Suppressor macrophage treated with lipopolysaccharide for 1 hour (primary cell): ENCODE data around the gene IL31.
"Not testable (repeated sequence)": the region's sequence is repeated elsewhere in the genome, so short reads cannot be mapped to it uniquely, and the experiment has no call there.

Experiments
- DNase-seq, 3 donors: peaks; one replicate each; pipeline ENCODE4 v3.0.0-alpha.2; 2020 to 2022

IL31 gene

GRCh38 chr12:122190842-122191668 lies 17.0 kb upstream of the IL31 start:
- peak; percentile 59 to 72 (median 69) for DNase-seq

GRCh38 chr12:122189626-122190475 lies 15.8 kb upstream of the IL31 start:
- no peak for DNase-seq

GRCh38 chr12:122187466-122187865 lies 13.4 kb upstream of the IL31 start:
- DNase-seq: no peak

- peak in 1 of 3 donors; percentile 21 for DNase-seq
Observed at GRCh38 chr12:122185494-122186082, 11.6 kb upstream of the IL31 start.

- DNase-seq: no peak
Observed at GRCh38 chr12:122185079-122185478, 11.1 kb upstream of the IL31 start.

- peak in 1 of 3 donors; percentile 13 for DNase-seq
Observed at GRCh38 chr12:122184517-122184916, 10.5 kb upstream of the IL31 start.

GRCh38 chr12:122183588-122183940 lies 9.5 kb upstream of the IL31 start:
- no peak for DNase-seq

GRCh38 chr12:122182887-122183587 lies 9.0 kb upstream of the IL31 start, which contains the start of gene LRRC43:
TSS of gene LRRC43 (plus strand) at chr12:122183123. CDS start at chr12:122183145, 22 bp downstream.
- peak; percentile 38 to 68 (median 58) for DNase-seq

- not testable (repeated sequence) for DNase-seq
Observed at GRCh38 chr12:122176473-122176872, 2.5 kb upstream of the IL31 start.

- no peak for DNase-seq
Observed at GRCh38 chr12:122172262-122172939, 1.6 kb downstream of the IL31 start.

- DNase-seq: no peak
Observed at GRCh38 chr12:122171399-122171798, 2.6 kb downstream of the IL31 start.

GRCh38 chr12:122168492-122168891 lies 5.5 kb downstream of the IL31 start:
- no peak for DNase-seq

- no peak for DNase-seq
Observed at GRCh38 chr12:122167356-122167925, 6.6 kb downstream of the IL31 start.

GRCh38 chr12:122166422-122167349 lies 7.3 kb downstream of the IL31 start:
- DNase-seq: no peak

- no peak for DNase-seq
Observed at GRCh38 chr12:122162976-122163375, 11.0 kb downstream of the IL31 start.

- DNase-seq: no peak
Observed at GRCh38 chr12:122161682-122162081, 12.3 kb downstream of the IL31 start.

GRCh38 chr12:122160761-122161160 lies 13.3 kb downstream of the IL31 start:
- DNase-seq: no peak

GRCh38 chr12:122159882-122160281 lies 14.1 kb downstream of the IL31 start:
- no peak for DNase-seq

- no peak for DNase-seq
Observed at GRCh38 chr12:122158700-122159285, 15.2 kb downstream of the IL31 start.

GRCh38 chr12:122155705-122156104 lies 18.3 kb downstream of the IL31 start:
- no peak for DNase-seq
